NB4 (cell line): ENCODE results near the gene SRGAP1.

Experiments
- DNase-seq: peaks from one replicate; pipeline ENCODE4 v3.0.0; 2010; ENCODE audit warnings: low read depth
- H3K4me3 ChIP-seq: one replicate; pipeline ENCODE4 v1.5.1; 2011; ENCODE audit warnings: mild to moderate bottlenecking, low read depth, low read length, moderate library complexity
- MYC ChIP-seq: IDR thresholded peaks from 2 replicates; pipeline ENCODE4 v1.6.1; 2011; ENCODE audit warnings: low read depth, low read length
- POLR2A ChIP-seq: IDR thresholded peaks from 2 replicates; pipeline ENCODE4 v1.6.1; 2011; ENCODE audit warnings: mild to moderate bottlenecking; ENCODE audit not compliant: insufficient read length; ENCODE audit errors: extremely low read depth
- TF ChIP-seq, protein P1 (sequence below): IDR thresholded peaks from 2 replicates; pipeline ENCODE4 v1.6.1; 2011; ENCODE audit warnings: low read depth, low read length
- TF ChIP-seq, protein P2 (sequence below): IDR thresholded peaks from one replicate; pipeline ENCODE4 v1.5.1; 2012; ENCODE audit warnings: low read depth, low read length

The SRGAP1 gene

DNA sequence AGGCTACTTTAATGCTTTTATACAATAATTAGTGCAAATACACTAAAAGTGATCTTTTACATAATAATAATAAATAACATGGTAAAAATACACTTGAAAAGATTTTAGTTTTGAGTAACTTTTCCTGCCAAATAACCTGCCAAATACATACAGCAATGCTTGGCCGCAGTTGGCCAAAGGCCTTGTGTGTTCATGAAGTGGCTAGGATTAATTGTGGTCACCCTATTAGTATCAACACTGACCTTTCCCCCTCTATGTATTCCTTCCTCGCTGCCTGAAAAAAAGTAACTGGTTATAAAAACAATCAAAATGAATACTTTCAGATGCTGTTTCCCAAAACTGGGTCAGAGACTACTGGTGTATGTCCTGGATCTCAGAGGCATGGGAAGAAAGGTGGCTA, 343.3 kb downstream of the SRGAP1 start:
- TF ChIP-seq POLR2A (no peak), MYC (no peak)
- TF ChIP-seq, protein P1, sequence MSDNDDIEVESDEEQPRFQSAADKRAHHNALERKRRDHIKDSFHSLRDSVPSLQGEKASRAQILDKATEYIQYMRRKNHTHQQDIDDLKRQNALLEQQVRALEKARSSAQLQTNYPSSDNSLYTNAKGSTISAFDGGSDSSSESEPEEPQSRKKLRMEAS, result no peak
- TF ChIP-seq, protein P2, sequence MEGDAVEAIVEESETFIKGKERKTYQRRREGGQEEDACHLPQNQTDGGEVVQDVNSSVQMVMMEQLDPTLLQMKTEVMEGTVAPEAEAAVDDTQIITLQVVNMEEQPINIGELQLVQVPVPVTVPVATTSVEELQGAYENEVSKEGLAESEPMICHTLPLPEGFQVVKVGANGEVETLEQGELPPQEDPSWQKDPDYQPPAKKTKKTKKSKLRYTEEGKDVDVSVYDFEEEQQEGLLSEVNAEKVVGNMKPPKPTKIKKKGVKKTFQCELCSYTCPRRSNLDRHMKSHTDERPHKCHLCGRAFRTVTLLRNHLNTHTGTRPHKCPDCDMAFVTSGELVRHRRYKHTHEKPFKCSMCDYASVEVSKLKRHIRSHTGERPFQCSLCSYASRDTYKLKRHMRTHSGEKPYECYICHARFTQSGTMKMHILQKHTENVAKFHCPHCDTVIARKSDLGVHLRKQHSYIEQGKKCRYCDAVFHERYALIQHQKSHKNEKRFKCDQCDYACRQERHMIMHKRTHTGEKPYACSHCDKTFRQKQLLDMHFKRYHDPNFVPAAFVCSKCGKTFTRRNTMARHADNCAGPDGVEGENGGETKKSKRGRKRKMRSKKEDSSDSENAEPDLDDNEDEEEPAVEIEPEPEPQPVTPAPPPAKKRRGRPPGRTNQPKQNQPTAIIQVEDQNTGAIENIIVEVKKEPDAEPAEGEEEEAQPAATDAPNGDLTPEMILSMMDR, result no peak
- no peak overlapping the region for H3K4me3 ChIP-seq
- no peak for DNase-seq

DNA sequence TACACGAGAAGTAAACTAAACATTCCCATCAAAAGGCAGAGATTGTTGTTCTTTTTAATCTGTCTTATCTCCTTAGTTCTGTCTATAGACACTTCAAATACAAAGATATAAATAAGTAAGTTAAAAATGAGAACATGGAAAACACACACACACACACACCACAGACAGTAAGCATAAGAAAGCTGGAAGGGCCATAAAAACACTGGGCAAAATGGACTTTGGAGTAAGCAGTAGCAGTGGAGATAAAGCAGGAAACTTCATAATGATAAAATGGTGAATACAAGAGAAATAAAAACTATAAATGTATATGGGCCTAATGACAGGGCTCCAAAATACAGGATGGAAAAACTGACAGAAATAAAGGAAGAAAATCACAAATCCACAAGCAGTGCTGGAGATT, 345.0 kb downstream of the SRGAP1 start:
- no peak overlapping the region for H3K4me3 ChIP-seq
- TF ChIP-seq MYC (no peak), POLR2A (no peak)
- TF ChIP-seq, protein P2, result no peak
- TF ChIP-seq, protein P1, result no peak
- no peak for DNase-seq

DNA sequence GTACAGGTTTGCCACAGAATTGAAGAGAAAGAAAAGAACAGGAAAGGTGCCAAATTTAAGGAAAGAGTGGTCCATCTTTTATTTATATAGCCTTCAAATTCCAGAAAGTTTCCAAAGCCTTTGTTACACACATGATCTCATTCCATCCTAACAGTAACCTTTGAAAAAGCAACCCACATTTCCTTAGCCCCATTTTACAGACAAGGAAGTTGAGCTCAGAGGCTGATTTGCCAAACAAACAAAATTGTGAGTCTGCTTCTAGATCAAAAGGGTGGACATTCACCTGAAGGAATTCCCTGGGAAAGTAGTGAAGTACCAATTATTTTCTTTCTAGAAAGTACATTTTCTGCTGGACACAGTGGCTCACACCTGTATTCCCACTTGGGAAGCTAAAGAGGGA, 345.6 kb downstream of the SRGAP1 start:
- DNase-seq, result no peak
- H3K4me3 ChIP-seq, result no peak overlapping the region
- TF ChIP-seq, protein P2, result no peak
- TF ChIP-seq POLR2A, result no peak
- TF ChIP-seq, protein P1, result no peak
- no peak for TF ChIP-seq MYC

DNA sequence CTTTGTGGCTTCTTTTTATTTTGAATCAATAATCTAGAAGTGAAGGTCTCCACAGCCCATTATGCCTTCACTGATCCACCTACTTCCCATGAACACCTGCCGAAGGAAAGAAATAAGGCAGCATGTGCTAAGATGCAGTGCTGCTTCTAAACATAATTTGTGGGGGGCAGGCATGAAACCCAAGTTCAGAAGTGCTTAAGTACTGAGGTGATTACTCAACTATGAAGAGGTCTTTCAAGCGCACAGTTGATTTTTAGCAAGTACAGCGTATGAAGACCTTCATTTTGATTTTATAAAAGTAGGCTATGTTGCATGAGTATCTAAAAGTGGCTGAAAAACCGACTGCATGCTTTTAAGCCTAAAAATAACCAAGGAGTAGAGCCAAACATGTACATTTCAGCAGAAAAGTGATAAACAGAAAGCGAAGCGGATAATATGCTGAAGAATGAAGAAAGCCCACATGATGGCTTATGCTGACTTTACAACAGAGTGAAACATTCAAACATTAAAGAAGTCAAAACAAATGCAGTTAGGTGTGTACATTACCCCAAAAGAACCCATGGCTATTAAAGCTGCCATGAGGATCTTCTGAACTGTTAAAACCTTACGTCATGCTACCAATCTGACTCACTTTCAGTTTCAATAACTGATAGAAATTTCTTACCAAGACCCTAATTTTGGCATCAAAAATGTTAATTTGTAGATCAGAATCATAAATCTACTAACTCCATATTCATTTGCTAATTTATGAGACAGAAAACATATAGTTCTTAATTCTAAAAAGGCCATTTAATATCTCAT, 348.3 kb downstream of the SRGAP1 start:
- no peak for TF ChIP-seq POLR2A
- TF ChIP-seq, protein P2, result no peak
- no peak for TF ChIP-seq MYC
- TF ChIP-seq, protein P1, result no peak
- DNase-seq, result no peak
- H3K4me3 ChIP-seq, result no peak overlapping the region

DNA sequence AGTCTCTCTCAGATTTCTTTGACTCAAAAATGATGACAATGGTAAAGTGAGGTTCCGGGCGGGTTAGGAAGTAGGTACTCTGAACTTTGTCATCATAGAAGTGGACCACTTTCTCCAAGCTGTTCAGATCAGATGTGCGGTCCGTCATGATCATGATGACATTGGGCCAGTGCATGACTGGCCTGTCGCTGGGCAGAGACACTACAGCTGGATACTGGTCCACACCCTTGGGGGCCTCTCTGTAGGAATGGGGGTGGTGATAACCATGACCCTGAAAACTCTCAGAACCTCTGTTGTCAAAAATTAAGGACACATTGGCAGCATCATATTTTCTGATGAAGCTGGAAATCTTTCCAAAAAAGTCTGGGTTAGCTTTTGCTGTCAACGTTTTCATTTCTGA, 349.4 kb downstream of the SRGAP1 start:
- H3K4me3 ChIP-seq, result no peak overlapping the region
- no peak for DNase-seq
- TF ChIP-seq, protein P2, result no peak
- TF ChIP-seq, protein P1, result no peak
- TF ChIP-seq POLR2A, result no peak
